ENCODE measurements around the gene CPEB4.
A peak's percentile ranks its signal among the peaks of the same experiment; 100 is the strongest.

CPEB4 gene

DNA sequence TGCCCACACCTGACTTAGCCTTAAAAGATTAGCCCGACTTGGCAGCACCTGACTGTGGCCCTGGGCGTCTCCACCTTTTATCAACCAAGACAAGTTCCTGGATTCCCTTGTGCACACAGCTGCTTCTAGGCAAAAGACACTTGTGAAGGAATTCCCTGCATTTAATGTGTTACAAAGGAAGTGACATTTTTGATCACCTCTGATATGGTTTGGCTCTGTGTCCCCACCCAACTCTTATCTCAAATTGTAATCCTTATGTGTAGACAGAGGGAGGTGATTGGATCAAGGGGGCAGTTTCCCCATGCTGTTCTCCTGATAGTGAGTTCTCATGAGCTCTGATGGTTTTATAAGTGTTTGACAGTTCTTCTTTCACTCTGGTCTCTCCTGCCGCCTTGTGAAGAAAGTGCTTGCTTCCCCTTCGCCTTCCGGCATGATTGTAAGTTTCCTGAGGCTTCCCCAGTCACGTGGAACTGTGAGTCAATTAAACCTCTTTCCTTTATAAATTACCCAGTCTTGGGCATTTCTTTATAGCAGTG is 2.6 kb upstream of the CPEB4 start:
- no peak for DNase-seq

DNA sequence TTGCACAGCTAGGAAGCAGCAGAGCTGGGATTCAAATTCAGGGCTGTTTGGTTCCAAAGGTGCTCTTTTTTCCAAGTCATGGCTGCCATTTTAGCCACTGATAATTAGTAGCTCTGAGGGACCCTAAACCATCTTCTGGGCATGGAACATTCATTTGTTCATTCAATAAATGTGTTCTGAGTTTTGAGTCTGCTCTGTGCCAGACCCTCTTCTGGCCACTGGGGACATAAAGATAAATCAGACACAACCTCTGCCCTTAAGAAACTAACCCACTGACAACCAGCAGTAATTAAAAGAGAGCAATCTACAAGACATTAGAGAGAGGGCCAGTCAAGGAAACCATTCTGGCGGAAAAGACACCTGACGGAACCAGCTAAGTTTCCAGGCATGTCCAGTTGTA is 2.0 kb upstream of the CPEB4 start:
- no peak for DNase-seq

DNA sequence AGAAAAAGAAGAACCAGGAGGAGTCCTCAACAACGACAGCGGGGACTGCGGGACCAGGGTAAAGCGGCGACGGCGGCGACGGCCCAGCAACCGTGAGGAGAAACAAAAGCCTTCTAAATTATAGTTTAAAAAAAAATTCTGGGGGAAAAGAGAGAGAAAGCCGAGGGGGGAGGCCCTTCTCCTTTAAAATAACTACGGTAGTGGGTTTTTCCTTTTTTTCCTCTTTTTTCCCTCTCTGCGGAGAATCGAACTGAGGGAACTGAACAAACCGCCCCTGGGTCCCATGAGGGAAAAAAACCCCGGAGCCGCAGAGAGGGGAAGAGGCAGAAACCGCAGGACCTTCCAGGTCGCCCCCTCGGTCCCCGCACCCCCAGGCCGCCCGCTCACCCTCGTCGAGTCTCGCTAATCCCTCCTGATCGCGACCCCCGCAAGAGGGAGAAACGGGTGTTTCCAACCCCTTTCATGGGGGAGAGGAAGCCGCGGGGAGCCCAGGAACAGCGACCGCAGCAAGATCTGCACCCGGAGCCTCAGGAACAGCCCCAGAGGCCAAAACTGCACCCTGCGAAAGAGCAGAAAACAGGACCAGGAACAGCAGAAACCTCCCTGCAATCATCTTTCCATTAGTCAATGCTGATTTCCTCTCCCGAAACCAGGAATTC is 453 bp downstream of the CPEB4 start:
- no peak for DNase-seq

DNA sequence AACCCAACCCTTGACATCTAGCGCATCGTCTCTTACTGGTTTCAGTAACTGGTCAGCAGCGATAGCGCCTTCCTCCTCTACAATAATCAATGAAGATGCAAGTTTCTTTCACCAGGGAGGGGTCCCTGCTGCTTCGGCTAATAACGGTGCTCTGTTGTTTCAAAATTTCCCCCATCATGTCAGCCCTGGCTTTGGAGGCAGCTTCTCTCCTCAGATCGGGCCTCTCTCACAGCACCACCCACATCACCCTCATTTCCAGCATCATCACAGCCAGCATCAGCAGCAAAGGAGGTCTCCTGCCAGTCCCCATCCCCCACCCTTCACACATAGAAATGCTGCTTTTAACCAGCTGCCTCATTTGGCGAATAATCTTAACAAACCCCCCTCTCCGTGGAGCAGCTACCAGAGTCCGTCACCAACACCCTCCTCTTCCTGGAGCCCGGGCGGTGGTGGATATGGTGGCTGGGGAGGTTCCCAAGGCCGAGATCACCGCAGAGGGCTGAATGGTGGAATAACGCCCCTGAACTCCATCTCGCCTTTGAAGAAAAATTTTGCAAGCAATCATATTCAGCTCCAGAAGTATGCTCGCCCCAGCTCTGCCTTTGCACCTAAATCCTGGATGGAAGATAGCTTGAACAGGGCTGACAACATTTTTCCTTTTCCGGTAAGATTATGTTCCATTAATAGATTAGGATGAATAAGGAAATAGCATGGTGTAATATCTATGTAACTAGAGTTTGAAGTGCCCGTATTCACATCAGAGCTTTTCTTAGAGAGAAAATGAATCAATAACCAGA is 2.2 kb downstream of the CPEB4 start:
- DNase-seq, result peak in 1 of 2 experiments; percentile 23

DNA sequence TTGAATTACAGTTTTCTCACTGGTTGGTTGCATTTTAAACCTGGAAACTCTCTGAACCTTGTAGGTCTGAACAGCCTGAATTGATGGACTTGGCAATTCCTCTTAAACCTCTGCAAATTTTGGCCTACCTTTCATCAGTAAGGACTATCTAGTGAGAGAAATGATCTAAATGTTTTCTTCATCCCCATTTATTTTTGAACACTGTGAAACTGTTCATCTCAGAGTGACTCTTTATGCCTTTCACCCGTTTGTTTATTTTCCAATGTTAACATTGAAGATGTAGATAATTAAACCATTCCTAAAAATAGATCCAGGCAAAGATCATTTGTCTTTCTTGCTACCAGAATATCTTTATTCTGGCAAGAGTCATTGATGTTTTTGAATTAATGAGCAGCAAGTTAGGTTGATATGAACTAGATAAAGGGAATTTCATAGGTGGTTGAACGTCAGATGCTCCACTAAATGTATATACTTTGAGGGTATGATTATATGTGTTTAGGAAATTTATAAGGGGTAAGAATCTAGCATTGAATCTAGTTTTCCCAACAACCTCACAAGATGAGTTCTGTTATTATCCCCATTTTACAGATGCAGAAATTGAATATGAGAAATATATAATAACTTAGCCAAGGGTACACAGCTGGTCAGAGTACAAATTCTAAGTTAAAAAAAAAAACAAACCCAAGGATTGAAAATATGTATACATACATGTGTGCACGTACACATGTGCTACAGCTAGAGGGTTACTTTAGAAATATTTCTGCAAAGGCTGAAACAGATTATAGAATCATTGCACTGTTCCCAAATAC is 3.4 kb downstream of the CPEB4 start:
- DNase-seq, result no peak

DNA sequence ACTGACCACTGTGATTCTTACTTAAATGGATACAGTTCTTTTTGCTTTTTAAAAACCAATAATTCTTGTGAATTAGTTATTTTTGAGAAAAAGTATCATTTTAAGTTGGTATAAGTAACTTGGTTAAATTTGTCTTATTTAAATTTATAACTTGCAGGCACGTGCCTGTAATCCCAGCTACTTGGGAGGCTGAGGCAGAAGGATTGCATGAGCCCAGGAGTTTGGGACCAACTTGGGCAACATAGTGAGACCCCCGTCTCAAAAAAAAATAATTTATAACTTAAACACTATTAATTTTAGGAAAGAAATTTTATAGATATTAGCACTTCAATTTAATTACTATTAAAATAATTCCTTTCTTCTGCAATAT is 5.0 kb downstream of the CPEB4 start:
- DNase-seq, result no peak

DNA sequence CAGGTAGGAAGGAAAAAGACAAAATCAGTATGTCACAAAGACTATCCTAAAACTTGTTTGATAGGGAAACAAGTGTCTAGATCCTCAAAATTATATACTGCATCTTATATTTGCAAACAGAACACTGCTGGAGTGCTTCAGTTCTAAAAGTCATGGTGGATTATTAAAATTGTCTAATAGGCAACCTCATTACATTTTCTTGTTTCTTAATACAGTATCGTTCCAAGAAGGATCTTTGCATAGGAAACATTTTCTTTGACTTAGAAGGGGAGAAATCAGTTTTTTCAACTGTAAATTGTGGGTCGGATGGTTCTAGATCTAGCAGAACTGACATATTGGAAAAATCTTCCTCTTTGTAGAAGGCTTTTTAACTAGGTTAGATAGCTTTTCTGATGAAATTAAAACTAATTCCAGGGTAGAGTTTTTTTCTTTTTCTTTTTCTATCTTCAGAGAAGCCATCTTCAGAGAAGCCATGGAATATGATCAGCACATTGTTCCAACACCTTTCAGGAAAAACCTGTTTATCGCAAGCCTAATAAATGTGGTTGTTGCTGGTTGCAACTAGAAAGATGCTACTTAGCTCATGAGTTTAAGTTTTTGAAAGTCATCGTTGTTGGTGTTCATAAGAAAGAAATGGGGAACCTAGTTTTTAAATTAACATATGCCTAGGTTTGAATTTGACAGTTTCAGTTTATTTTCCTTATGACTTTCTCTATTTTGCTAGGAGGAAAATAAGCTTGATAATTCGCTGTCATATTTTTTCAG is 7.4 kb downstream of the CPEB4 start:
- DNase-seq, result no peak

DNA sequence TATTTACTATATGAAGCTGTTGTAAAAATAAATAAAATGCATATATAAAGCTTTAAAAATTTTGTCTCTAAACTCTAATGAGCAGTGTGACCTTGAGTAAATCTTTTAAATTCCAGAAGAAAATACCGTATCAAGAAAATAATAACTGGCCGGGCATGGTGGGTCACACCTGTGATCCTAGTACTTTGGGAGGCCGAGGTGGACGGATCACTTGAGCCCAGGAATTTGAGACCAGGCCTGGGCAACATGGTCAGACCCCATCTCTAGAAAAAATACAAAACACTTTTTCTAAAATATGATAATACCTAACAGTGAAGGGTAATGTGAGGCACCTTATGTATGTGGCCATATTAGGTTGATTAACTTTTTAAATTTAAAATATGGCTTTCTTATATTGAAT is 8.5 kb downstream of the CPEB4 start:
- DNase-seq, result no peak

DNA sequence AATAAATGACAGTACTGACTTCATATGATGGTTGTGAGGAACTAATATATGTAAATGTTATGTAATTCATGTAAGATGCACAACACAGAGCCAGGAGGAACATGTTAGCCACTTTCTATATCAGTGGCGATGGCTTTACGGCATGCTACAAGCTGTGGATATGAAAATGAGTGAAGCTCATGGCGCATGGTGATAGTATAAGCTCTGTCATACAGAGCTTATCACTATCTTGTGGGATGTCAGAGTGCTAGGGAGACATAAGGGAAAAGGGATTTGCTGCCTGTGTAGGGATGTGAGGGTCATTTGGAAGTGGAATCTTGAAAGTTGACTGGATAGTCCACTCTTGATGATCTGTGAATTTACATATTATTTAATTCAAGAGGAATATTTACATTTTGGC is 13.6 kb downstream of the CPEB4 start:
- no peak for DNase-seq

DNA sequence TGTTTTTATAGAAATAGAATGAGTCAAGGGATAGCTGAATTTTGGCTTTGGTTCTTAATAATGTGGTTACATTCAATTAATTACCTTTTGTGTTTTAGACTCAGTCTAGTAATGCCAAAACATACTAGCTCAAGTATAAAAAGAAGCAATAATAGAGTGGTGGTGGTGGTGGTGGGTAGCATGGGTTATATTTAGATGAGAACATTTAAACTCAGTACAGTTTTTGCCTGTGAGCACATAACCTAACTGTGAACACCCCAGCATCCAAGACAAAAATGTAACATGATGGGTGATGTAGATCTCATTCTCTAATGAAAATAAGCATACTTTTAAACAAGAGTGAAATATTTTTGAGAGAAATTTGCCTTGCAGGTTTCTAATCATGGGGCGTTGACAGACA is 14.2 kb downstream of the CPEB4 start:
- no peak for DNase-seq

DNA sequence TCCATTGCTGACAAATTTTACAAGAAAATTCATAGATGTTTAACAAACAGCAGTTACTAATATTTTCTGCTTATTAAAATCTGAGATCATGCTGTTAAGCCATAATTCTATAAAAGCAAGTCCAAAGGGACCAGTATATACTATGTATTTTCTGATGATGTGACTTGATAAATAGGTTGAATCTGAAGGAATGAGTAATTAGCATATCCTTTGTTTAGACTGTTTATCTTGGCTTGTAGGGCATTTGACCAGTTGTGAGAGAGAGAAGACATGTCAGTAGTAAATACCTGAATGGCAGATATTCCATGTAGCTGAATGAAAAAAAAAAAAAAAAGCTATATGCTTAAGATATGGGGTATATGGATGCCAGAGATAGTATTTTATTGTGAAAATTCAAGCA is 14.6 kb downstream of the CPEB4 start:
- DNase-seq, result no peak

DNA sequence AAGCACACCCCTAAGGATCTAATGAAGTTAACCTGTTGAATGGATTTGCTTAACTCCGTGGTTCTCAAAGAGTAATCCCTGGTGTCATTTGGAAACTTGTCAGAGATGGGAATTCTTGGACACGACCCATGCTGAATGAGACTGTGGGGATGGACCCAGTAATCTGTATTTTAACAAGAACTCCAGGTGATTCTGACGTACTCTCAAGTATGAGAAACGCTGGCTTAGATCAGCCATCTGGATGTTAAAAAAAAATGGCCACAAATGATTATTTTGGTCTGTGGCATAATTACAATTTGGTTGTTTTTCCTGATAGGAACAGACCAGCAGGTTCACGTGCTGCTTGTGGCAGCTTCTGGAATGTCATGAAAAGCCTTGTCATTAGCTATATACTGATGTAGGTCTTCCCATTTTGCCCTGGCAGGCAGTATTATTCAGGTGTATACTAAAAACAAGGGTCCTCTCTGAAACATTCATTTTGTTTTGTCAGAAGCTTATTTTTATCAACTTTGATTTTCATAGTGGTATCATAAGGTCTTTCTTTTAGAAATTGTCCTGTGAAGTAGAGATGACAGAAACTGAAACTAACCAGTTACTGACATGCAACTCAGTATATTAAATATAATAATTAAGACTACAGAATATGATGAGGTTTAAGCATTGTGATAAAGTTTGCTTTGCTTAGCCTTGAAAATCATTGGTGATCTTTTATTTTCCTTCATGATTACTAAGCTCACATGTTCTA is 15.4 kb downstream of the CPEB4 start:
- DNase-seq, result no peak

DNA sequence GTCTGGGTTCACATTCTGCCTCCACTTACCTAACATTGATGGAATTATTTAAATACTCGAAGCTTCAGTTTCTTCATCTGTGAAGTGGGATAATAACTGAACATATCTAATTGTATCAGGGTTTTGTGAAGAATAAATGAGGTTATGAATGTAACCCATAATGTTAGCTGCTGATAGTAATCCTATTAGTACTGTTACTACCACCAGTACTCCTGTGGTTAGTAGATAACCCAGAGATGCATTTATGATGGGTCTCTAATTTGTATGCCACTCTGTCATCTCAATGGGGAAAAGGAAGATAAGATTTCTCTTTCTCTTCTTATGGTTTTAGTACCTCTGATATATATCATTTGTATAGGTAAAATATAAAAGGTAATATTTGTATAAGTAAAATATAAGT is 16.0 kb downstream of the CPEB4 start:
- DNase-seq, result no peak

DNA sequence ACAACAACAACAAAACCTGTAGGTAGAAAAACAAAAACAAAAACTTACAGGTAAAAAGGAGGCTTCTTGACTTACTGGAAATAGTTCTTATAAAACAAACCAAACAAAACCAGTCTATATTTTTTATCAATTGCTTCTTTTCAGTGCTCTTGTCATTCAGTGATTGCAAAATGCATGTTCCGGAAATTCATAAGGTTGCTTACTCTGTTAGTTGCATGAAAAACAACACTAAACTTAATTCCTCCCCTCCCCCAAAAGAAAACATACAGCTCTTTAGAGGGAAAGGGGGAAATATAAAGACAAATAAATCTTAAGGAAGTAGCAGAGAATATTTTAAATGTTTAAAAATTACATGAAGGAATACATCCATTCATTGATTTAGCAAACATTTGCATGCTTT is 19.1 kb downstream of the CPEB4 start:
- DNase-seq, result no peak

DNA sequence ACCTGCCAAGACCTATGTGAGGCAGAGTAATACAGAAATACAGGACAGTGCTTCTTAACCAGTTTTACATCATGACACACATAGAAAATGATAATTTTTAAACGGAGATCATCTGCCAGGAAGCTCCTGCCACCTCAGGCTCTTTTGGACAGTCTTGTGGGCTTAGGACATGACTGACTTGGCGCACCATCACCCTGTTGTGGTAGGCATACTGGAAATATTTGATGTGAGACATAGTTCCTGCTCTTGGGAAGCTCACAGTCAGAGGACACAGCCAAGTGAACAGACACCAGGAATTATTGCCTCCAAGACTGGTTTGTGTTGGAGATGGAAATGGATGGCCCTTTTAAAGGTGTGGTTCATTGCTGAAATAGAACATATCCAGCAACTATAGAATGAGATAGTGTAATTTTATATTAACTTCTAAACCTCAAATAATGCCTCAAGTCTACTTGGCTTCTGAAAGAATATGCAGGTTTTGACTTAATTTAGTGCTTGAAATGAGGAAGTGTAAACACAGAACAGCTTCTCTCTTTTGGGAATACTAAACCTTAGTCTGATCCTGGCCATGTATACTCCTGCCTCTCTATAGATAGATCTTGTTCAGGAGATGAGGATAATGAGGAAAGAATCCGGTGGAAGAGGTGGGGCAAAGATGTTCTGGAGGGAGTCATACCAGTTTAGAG is 19.7 kb downstream of the CPEB4 start:
- DNase-seq, result no peak

DNA sequence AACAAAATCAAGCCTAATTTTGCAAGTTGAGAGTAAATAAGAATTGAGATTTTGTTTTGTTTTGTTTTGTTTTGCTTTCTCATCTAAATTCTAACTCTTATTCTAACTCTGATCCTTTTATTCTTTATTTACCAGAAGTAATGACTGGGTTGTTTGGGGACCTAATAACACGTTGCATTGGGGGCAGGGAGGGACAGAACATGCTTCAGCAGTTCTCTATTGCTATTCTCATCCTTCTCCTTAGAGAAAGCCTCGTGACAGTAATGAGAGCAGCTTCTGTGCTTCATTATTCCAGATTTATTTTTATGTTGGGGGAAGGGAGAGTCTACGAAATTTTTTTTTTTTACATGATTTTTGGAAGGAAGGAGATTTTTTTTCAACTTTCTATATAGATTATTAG is 21.1 kb downstream of the CPEB4 start:
- no peak for DNase-seq

DNA sequence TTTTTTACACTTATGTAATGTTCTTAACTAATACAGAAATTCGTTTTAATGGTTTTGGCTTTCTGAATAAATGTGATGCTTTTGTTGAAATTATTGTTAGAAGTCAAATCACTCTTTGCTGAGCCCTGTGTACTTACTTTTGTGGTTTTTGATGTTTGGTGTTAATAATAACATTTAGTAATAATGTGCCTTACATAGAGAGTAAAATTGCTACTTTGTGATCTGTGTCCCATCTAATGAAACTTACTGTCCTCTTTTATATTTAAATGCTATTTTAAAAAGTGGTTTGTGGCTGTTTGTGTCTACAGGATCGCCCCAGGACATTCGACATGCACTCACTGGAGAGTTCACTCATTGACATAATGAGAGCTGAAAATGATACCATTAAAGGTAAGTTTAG is 22.1 kb downstream of the CPEB4 start:
- DNase-seq, result no peak

DNA sequence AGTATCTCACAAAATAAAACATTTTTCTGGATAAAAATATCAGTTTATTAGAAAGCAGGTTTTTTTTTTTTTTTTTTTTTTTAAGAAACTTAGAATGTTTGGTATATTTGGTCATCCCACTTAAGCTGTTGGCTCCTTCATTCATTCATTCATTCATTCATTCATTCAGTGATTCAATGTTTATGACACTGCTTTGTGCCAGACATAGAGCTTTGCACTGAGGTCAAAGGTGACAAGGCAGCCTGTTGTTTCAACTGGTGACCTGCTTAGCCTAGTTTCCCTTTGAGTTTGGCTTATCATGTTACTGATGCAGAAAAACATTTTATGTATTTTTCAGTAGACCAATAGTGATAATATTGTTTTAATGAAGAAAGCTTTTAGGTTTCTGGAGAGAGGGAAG is 23.5 kb downstream of the CPEB4 start:
- no peak for DNase-seq

DNA sequence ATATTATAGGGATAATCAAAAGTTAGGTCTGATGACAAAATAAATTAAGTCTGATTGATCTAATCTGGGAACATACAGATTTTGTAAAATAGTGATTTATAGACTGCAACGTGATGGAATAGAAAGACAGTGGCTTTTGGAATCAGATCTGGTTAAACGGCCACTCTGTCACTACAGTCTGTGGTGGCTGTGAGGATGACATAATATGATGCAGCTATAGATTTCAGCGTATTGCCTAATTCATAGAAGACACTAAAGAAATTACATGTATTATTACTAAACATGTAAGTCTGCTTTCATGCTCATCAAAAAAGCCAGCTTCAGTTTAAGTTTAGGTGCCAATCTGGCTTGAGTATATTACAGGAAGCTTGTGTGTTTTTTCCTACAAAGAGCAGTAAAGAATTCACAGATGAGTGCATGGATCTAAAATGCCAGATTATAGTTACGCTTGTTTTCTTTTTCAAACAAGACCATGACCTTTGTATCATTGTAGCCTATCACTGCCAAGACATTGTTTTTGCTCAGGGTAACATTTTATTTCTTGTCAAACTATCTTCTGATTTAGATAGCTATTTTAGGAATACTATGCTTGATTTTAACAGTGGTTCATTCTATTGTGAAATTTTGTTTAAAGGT is 25.7 kb downstream of the CPEB4 start:
- DNase-seq, result no peak

DNA sequence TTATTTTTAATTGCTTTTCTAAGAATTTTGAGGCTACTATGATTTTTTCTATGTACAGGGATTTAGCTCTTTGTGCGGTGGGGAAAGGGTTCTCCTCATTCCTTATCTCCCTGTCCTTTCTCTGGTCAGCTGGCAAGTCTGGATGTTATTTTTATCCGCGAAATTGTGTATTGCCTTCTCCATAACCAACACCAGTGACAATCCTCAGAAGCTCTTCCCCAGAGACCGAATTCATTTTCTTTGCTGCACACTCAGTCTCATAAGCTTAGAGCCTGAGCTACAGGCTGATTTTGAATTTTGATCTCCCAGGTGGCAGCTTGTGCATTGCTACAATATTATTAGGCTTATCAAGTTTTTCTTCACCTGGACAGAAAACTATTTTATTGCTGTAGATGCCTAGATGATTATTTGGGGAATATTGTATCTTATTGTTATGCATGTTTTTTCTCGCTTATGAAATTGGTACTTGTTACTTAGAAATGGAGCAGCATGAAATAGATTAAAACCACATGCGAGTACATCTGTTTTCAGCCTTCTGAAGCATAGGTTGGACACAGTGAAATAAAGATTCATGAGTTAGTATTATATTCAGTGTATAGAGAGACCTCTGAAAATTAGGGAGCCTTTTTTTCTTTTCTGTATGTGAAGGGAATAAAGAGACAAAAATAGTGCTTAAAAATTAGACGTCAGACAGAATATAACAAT is 27.3 kb downstream of the CPEB4 start:
- no peak for DNase-seq

All from cerebellar nuclear complex (tissue), 1 donor.